PC-9 (cell line): ENCODE measurements around the gene POLR3F. TPM values are rescaled to one million over a fixed set of nuclear protein-coding genes. Genes with fewer than 3 reads are reported as not detected.

Source experiments
- BruUV-seq: library from RNA; stranded (reverse); fragments of 400-500 nt; replicated peaks from 2 replicates; lab custom pipeline; 2021; lab: Mats Ljungman, UMichigan
- CTCF ChIA-PET: fragments of 300-600 bp; sonication (Branson Sonifier 250); formaldehyde crosslinking; loops from one replicate; lab custom pipeline; 2022; ENCODE audit warnings: antibody characterized with exemption; lab: Charles Lee
- POLR2A ChIA-PET: fragments of 300-600 bp; sonication (Branson Sonifier 250); formaldehyde crosslinking; loops from one replicate; lab custom pipeline; 2022; ENCODE audit warnings: antibody characterized with exemption; ENCODE audit not compliant: unreplicated experiment; lab: Charles Lee
- DNase-seq, 2 experiments: peaks; one replicate each; pipeline versions ENCODE4 v3.0.0 to v3.0.0-alpha.2; 2015 to 2022; ENCODE audit warnings: mixed read lengths in 1 of 2
- H2AFZ ChIP-seq: fragments of 200-600 bp; sonication (generic); 2 replicates; pipeline ENCODE4 v1.8.1; 2017; ENCODE audit warnings: antibody characterized with exemption
- H3F3A ChIP-seq: fragments of 200-600 bp; sonication (generic); 2 replicates; pipeline ENCODE4 v1.8.1; 2017; ENCODE audit warnings: antibody characterized with exemption, mild to moderate bottlenecking, low read depth; ENCODE audit not compliant: insufficient read depth
- H3K27ac ChIP-seq: fragments of 200-600 bp; sonication (generic); 2 replicates; pipeline ENCODE4 v1.6.1; 2016; ENCODE audit warnings: mixed run types
- H3K27me3 ChIP-seq: fragments of 200-600 bp; sonication (generic); 2 replicates; pipeline ENCODE4 v1.6.1; 2016; ENCODE audit warnings: low read depth, mixed run types; ENCODE audit not compliant: insufficient read depth
- H3K36me3 ChIP-seq: fragments of 200-600 bp; sonication (generic); 2 replicates; pipeline ENCODE4 v1.6.1; 2016; ENCODE audit warnings: low read depth, mixed run types
- H3K4me1 ChIP-seq: fragments of 200-600 bp; sonication (generic); replicated peaks from 2 replicates; pipeline ENCODE4 v1.6.1; 2016; ENCODE audit warnings: mixed run types; ENCODE audit not compliant: insufficient read depth
- H3K4me2 ChIP-seq: fragments of 200-600 bp; sonication (generic); 2 replicates; pipeline ENCODE4 v1.6.1; 2017; ENCODE audit warnings: mixed run types
- H3K4me3 ChIP-seq: fragments of 200-600 bp; sonication (generic); 2 replicates; pipeline ENCODE4 v1.6.1; 2016; ENCODE audit warnings: mixed run types
- H3K79me2 ChIP-seq: fragments of 200-600 bp; sonication (generic); 2 replicates; pipeline ENCODE4 v1.6.1; 2017; ENCODE audit warnings: low read depth, mixed run types
- H3K9me2 ChIP-seq: fragments of 200-600 bp; sonication (generic); 2 replicates; pipeline ENCODE4 v1.8.1; 2017; ENCODE audit warnings: mild to moderate bottlenecking; ENCODE audit not compliant: insufficient read depth
- H3K9me3 ChIP-seq: fragments of 200-600 bp; sonication (generic); 2 replicates; pipeline ENCODE4 v1.8.1; 2016; ENCODE audit warnings: low read depth; ENCODE audit not compliant: insufficient read depth
- H4K20me1 ChIP-seq: fragments of 200-600 bp; sonication (generic); 2 replicates; pipeline ENCODE4 v1.8.1; 2017; ENCODE audit not compliant: insufficient read depth
- EZH2 ChIP-seq: fragments of 200-600 bp; sonication (generic); IDR thresholded peaks from 2 replicates; pipeline ENCODE4 v1.8.0; 2017; ENCODE audit warnings: antibody characterized with exemption, low read depth
- intact Hi-C: fragments of 100-400 bp; cut with micrococcal nuclease; formaldehyde crosslinking; loops from one replicate; pipeline ENCODE4 v1.10.0; 2022; ENCODE audit not compliant: unreplicated experiment
- total RNA-seq: library from RNA; stranded (reverse); gene quantifications from 2 replicates; pipeline ENCODE4 v1.2.3, GENCODE V29; 2021
- TF ChIP-seq, protein P1 (sequence below): fragments of 200-600 bp; sonication (generic); conservative IDR thresholded peaks from 2 replicates; pipeline ENCODE4 v1.6.1; 2017; ENCODE audit warnings: mixed run types, antibody characterized with exemption, mild to moderate bottlenecking, moderate library complexity

The POLR3F gene
- total RNA-seq, 1 experiment from 2014 or later, result 9.6 TPM

DNA sequence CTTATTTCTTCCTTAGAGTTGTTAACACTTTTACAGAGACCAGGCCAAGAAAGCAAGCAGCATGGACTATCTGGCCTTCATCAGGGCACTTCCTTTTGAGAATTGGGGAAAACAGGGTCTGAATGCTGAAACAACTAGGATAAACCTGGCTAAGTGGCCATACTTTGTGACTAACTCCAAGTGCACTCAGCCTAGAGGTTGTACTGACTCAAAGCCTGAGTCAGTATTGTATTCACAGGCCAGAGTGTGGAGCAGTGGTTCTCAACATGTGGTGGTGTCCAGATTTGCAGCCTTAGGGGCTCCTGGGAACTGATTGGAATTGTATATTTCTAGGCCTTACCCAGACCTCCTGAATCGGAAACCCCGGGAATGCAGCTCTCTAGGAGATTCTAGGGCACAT is 60.6 kb downstream of the POLR3F start:
- Histone ChIP-seq H3K79me2 (no peaks in the 10 kb centered on the region), H3K36me3 (peaks cover 36% of the 10 kb centered on the region), H3K27ac (no peak overlapping the region), H3K4me1 (peaks cover 17% of the 10 kb centered on the region), H3K27me3 (no peaks in the 10 kb centered on the region), H3K9me2 (no peaks in the 10 kb centered on the region), H3K4me3 (no peak overlapping the region), H3F3A (peaks cover 7% of the 10 kb centered on the region; the same call in 1 of the 2 replicates), H4K20me1 (no peaks in the 10 kb centered on the region), H3K4me2 (no peak overlapping the region), H3K9me3 (no peaks in the 10 kb centered on the region), H2AFZ (no peak overlapping the region)
- BruUV-seq, result no TSS peak
- intact Hi-C loops, result no loop called here
- POLR2A ChIA-PET, result no interaction called here
- TF ChIP-seq EZH2, result no peak
- TF ChIP-seq, protein P1, sequence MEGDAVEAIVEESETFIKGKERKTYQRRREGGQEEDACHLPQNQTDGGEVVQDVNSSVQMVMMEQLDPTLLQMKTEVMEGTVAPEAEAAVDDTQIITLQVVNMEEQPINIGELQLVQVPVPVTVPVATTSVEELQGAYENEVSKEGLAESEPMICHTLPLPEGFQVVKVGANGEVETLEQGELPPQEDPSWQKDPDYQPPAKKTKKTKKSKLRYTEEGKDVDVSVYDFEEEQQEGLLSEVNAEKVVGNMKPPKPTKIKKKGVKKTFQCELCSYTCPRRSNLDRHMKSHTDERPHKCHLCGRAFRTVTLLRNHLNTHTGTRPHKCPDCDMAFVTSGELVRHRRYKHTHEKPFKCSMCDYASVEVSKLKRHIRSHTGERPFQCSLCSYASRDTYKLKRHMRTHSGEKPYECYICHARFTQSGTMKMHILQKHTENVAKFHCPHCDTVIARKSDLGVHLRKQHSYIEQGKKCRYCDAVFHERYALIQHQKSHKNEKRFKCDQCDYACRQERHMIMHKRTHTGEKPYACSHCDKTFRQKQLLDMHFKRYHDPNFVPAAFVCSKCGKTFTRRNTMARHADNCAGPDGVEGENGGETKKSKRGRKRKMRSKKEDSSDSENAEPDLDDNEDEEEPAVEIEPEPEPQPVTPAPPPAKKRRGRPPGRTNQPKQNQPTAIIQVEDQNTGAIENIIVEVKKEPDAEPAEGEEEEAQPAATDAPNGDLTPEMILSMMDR, result no peak
- CTCF ChIA-PET, result no interaction called here
- DNase-seq, result no peak

GRCh38 chr20:18529041-18529440 is 61.9 kb downstream of the POLR3F start:
- no peak for DNase-seq
- no peaks in the 10 kb centered on the region for H3K79me2 ChIP-seq
- peaks cover 43% of the 10 kb centered on the region for H3K36me3 ChIP-seq

DNA sequence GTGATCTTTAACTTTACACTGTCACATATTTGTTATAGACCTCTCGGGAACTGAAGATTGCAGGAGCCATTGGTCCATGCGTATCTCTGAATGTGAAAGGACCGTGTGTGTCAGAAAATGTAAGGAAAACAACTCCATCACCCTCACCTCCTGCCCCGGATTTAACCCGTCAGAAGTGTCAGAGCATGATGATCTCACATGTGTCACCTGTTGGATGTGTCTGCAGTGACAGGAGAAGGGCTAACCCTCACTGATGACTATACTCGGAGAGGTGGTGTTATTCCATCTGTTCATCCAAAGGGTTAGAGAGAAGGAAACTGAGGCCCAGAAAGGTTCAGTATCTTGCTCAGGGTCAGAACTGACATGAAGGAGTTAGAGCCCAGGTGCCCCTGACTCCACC is 65.4 kb downstream of the POLR3F start:
- Histone ChIP-seq H3K36me3 (peaks cover 37% of the 10 kb centered on the region), H3K4me3 (no peak overlapping the region), H3K4me1 (no peaks in the 10 kb centered on the region), H3F3A (no peaks in the 10 kb centered on the region), H4K20me1 (no peaks in the 10 kb centered on the region), H3K4me2 (no peak overlapping the region), H3K9me3 (no peaks in the 10 kb centered on the region), H3K79me2 (no peaks in the 10 kb centered on the region), H3K27me3 (no peaks in the 10 kb centered on the region), H3K9me2 (no peaks in the 10 kb centered on the region), H3K27ac (no peak overlapping the region), H2AFZ (no peak overlapping the region)
- intact Hi-C loops, result no loop called here
- BruUV-seq, result no TSS peak
- ChIA-PET CTCF (no interaction called here), POLR2A (no interaction called here)
- DNase-seq, result no peak
- TF ChIP-seq, protein P1, result no peak
- TF ChIP-seq EZH2, result no peak

More at GRCh38 chr20:18529041-18529440, 61.9 kb downstream of the POLR3F start:
- no peaks in the 10 kb centered on the region for H3K9me2 ChIP-seq
- no peak overlapping the region for H3K4me3 ChIP-seq
- H3F3A ChIP-seq, result peaks cover 4% of the 10 kb centered on the region; the same call in 1 of the 2 replicates
- no TSS peak for BruUV-seq
- intact Hi-C loops, result no loop called here
- no peaks in the 10 kb centered on the region for H3K9me3 ChIP-seq
- ChIA-PET CTCF (no interaction called here), POLR2A (no interaction called here)
- H4K20me1 ChIP-seq, result no peaks in the 10 kb centered on the region
- H3K27ac ChIP-seq, result no peak overlapping the region
- H2AFZ ChIP-seq, result no peak overlapping the region
- no peak for TF ChIP-seq EZH2
- TF ChIP-seq, protein P1, result no peak
- no peak overlapping the region for H3K4me2 ChIP-seq
- peaks cover 11% of the 10 kb centered on the region for H3K4me1 ChIP-seq
- H3K27me3 ChIP-seq, result no peaks in the 10 kb centered on the region
